Activated CD8-positive, alpha-beta memory T cell treated with anti-CD3 and anti-CD28 coated beads, Interleukin-2, amount 50 U/mL, for 1 hour (primary cell): ENCODE data around the gene TBX1.

Experiments
- DNase-seq: peaks from one replicate; pipeline ENCODE4 v3.0.0-alpha.2; 2020; ENCODE audit errors: extremely low read depth

Gene TBX1

GRCh38 chr22:19751497-19752245 lies 8.9 kb upstream of the TBX1 start:
- no peak for DNase-seq

DNA sequence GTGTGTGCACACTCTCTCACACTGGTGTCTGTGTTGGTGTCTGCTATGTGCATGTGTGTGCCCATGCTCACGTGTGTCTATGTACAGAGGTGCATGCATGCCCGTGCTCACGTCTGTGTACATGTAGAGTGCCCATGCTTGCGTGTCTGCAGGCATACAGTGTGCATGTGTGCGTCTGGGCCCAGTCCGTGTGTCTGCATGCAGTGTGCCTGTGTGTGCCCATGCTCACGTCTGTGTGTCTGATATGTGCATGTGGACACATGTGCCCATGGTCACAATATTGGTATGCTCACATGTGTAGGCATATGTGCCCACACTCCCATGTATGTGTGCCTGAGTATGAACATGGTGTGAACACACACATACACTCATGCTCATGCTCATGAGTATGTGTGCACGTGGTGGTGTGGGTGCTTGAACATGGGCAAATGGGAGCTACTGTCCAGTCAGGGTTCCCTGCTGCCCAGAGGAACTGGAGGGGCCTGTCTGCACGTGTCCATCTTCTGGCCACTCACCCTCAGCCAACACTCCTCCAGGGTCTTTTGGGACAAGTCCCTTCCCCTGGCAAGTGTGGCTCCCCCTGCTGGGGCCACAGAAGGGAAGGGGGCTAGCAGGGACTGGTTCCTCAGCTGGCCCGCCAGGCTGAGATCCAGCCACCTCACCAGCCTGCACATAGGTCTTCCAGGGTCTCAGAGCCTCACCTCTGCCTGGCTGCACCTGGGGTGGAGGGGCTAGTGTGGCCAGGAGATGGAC lies 7.3 kb upstream of the TBX1 start:
- DNase-seq = no peak

DNA sequence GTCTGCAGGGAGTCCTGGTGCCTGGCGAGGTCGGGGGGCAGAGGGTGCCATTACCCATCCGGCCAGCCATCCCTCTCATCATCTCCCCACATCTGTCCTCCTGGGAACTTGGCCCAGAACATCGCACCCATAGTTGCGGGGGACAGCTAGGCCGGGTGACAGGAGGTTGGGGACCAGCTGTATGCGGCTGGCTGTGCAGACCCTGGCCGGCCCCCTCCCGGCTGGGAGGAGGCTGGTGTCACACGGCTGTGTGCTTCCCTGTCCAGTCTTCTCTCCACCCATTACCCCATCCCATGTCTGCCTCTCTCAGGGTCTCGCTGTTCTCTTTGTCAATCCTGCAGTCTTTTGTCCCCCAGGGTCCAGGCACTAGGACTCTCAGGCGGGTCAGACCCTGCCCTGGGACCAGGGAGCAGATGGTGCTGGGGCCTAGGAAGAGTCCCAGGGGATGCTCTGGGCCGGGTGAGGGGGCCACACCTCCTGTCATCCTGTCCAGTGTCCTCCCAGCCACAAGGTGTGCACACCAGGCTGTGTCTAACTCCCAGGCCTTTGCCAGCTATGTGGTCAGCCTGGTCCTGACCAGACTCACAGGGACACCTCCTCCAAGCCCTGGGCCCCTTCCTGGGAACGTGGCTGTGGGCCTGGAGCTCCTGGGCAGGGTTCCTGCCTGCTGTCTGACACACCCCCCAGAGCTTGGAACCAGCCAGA lies 6.4 kb upstream of the TBX1 start:
- DNase-seq = no peak

DNA sequence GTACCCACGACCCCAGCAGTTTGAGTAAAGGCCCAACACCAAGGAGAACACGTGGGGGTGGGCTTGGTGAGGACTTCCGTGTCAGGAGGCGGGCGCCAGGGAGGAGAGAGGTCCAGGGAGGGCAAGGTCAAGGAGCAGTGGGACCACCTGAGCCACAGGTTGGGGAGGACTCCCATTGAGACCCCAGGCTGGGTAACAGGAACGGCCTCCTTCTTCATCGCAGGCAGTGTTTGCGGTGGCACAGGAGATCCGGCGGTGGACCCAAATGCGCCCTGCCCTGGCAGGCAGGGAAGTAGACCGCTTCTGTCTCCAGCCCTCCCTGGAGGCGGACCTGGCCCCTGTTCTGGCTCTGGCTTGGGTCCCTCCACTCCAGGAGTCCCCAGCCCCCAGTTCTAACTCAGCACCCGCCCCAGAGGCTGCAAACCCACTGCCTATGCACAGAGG lies 5.9 kb upstream of the TBX1 start:
- DNase-seq = no peak

DNA sequence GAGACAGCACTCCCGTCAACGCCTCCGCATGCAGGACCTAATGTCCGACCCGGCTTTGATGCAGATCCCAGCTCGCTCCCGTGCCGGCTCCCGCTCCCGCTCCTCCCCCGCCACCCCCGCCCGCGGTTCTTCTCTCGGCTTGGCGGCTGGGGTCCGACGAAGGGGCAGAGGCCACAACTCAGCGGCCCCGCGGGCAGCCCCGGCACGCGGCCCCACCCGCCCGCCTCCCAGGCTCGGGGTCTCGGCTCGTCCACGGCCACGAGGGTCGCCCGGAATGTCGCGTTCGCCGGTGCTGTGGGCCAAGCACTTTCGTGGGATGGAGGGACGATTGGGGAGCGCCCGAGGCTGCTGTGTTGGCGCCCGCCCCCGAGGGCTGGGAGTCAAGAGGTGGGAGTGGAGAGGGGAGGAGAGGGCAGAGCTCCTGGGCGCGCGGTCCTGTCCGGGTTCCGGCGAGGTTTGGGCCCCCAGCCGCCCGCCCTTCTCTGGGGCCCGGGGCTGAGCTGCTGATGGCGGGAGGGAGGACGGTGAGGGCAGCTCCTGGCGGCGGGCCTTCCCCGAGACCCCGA lies 5.3 kb upstream of the TBX1 start:
- no peak for DNase-seq

- DNase-seq = no peak
These were observed 4.8 kb upstream of the TBX1 start for GRCh38 chr22:19755722-19756287.

GRCh38 chr22:19756288-19757128 lies 4.1 kb upstream of the TBX1 start:
- DNase-seq = peak; percentile 37

DNA sequence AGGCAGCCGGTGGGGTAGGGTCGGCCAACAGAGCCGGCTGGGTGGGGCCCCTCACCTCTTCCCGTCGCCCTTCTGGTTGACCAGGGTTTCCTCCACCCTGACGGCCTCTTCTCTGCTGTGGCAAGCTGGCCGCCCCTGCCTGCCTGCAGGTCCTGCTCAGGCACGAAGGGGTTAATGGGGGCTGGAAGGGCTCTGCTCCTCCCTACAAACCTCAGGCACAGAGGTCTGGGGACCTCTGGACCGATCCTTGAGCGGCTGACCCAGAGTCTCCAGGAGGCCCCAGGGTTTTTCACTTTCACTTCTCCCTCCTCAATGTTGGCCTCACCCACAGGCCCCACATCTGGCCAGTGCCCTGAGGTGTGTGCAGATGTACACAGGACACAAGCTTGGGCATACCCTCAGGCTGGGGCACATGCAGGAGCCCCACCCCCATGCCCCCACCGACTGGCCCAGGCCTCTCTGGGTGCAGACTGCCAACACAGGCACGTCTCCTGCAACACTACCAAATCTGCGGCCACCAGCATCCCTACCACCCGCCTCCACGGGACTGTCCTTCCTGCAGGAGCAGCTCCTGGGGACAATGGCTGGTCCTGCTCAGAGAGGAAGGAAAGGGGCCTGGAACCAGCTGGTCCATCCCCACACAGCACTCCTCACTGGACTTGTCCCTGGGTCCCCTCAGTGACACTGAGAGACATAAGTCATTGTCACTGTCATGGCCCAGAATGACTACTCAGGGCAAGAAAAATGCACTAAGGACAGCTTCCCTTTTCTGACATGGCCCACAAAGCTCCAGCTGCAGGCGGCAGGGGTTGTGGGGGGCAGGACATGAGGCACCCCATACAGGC lies 3.2 kb upstream of the TBX1 start:
- DNase-seq = no peak

DNA sequence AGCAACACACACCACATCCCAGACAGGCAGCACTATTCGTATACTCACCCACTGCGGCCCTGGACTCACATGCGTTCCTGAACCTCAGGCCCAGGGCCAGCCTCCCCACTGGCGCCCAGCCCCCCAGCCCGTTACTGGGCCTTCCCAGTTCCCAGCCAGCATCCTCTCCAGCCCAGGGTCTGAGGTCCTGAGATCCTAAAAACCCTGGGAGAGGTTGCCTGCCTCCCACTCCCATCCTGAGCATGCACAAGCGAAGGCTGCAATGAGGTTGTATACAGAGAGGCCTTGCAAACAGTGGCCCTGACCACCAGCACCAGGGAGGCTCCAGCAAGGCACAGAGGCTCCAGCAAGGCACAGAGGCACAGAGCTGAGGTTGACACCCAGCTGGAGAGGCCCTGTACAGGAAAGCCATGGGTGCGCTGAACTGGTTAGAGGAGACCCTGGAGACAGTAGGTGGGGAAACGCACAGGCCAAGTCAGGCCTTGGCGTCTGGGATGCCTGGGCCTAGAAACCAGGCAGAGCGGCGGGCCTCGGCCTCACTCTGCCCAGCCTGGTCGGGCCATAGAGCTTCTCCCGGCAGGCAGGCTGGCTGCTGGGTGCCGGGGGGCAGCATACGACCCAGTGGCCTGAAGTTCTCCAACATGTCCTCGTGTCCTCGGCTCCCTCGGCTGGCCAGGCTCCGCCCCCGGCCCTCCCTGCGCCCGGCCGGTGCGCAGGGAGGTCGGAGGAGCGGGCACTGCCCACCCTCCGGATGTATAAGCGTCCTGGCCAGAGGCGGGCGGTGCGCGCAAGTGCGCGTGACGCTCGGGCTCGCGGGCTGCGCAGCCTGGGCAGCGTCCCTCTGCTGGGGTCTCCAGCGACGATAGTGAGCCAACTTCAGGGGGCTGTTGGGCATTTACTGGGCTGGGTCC lies 2.3 kb upstream of the TBX1 start:
- DNase-seq = no peak

GRCh38 chr22:19758896-19759426 lies 1.6 kb upstream of the TBX1 start:
- DNase-seq = no peak

DNA sequence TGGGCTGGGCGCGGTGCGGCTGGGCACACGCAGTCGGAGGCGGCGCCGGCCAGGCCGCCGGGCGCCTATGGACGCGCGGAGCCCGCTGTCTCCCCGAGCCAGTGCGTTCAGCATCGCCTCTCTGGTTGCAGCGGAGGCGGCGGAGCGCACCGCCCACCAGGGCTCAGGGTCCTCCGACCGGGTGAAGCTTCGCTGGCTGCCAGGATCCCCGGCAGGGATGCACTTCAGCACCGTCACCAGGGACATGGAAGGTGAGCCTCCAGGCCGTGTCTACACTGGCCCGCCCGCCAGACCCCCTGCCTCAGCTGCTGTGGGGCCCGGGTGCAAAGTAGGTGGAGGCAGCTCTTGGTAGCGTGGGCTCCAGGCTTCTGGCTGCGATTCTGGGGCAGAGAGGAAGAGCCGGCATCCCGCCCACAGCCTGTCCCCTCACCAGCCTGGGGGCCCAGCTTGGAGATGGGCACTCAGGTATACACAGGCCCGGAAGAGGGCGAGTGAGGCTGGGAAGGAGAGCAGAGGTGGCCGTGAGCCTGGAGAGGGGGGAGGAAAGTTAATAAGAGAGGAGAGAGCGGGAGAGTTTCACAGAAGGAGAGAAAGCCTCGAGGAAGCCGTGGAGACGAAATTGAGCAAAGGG lies 1.0 kb upstream of the TBX1 start:
- no peak for DNase-seq

DNA sequence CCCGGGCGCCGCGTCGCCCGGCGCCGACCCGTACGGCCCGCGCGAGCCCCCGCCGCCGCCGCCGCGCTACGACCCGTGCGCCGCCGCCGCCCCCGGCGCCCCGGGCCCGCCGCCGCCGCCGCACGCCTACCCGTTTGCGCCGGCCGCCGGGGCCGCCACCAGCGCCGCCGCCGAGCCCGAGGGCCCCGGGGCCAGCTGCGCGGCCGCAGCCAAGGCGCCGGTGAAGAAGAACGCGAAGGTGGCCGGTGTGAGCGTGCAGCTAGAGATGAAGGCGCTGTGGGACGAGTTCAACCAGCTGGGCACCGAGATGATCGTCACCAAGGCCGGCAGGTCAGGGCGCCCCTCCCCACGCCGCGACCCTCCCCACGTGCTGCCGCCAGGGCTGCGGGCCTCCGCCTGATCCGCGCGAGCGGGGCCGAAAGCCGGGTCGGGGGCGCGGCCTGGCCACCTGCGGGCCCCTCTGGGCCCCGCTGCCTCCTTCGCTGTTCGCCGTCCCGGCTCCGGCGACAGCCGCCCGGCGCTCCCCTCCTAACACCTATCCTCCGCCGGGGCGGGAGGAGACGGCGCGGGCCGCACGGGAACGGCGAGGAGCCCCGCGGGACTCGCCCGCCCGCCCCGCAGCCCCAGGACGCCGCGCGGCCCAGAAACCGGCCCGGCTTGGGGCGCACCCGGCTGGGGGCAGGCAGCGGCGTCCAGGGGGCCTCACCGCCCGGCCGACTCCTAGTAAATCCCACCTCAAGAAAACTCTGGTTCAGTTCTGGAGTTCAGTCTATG lies 560 bp downstream of the TBX1 start:
- DNase-seq = no peak

GRCh38 chr22:19761725-19762567 lies 1.4 kb downstream of the TBX1 start:
- no peak for DNase-seq

- DNase-seq = no peak
These were observed 2.2 kb downstream of the TBX1 start for GRCh38 chr22:19762568-19763457.

GRCh38 chr22:19763458-19764298 lies 3.1 kb downstream of the TBX1 start:
- no peak for DNase-seq
